ENCODE measurements around the gene SLC38A11. TPM values are rescaled to one million over a fixed set of nuclear protein-coding genes. Genes with fewer than 3 reads are reported as not detected.
A peak's percentile ranks its signal among the peaks of the same experiment; 100 is the strongest.

Gene SLC38A11
- total and polyA plus RNA-seq, 2 of the 13 experiments (the other 11 are each of a cell fraction or from before 2014, with no cell fraction given) = 14.0 to 14.3 TPM

- no peak for TF ChIP-seq CBX2 (IDR thresholded peaks at IDR 0.05; ENCODE audit: low read depth, low read length)
- TF ChIP-seq CBX2 (CRISPR knock-in tag; IDR thresholded peaks at IDR 0.05; ENCODE audit: low read depth) = no peak
- TF ChIP-seq ATF7-NPFF (CRISPR knock-in tag; IDR thresholded peaks at IDR 0.05; ENCODE audit: low read depth) = no peak
- peak; percentile 42; the same call in 1 of the 2 replicates for TF ChIP-seq NFIC (IDR thresholded peaks at IDR 0.05; ENCODE audit: low read length)
- no peak for TF ChIP-seq SRY (CRISPR knock-in tag; IDR thresholded peaks at IDR 0.05)
- no peak for TF ChIP-seq NFKB2 (CRISPR knock-in tag; IDR thresholded peaks at IDR 0.05; ENCODE audit: borderline replicate concordance)
- no peak for TF ChIP-seq LBX2 (CRISPR knock-in tag; IDR thresholded peaks at IDR 0.05; ENCODE audit: borderline replicate concordance)
- TF ChIP-seq ZNF574 (CRISPR knock-in tag; IDR thresholded peaks at IDR 0.05) = no peak
- TF ChIP-seq ATF1 (CRISPR knock-in tag; IDR thresholded peaks at IDR 0.05) = no peak
- TF ChIP-seq HDAC1 (CRISPR knock-in tag; IDR thresholded peaks at IDR 0.05) = peak; percentile 23; the same call in 1 of the 2 replicates
- no peak for TF ChIP-seq EED (CRISPR knock-in tag; IDR thresholded peaks at IDR 0.05)
- no peak for TF ChIP-seq AKNA (CRISPR knock-in tag; IDR thresholded peaks at IDR 0.05; ENCODE audit: borderline replicate concordance)
- peak; percentile 52; the same call in 1 of the 2 replicates for TF ChIP-seq RXRB (CRISPR knock-in tag; IDR thresholded peaks at IDR 0.05; ENCODE audit: borderline replicate concordance)
- no peak for TF ChIP-seq ZFYVE20 (CRISPR knock-in tag; IDR thresholded peaks at IDR 0.05; ENCODE audit: borderline replicate concordance, low read depth)
- TF ChIP-seq PAX8 (CRISPR knock-in tag; IDR thresholded peaks at IDR 0.05; ENCODE audit: borderline replicate concordance) = no peak
- TF ChIP-seq KLF9 (CRISPR knock-in tag; IDR thresholded peaks at IDR 0.05; ENCODE audit: low read depth) = no peak
- TF ChIP-seq STAT5B (CRISPR knock-in tag; IDR thresholded peaks at IDR 0.05) = no peak
- no peak for TF ChIP-seq AFF4 (CRISPR knock-in tag; IDR thresholded peaks at IDR 0.05)
- TF ChIP-seq ZNF326 (CRISPR knock-in tag; IDR thresholded peaks at IDR 0.05; ENCODE audit: borderline replicate concordance) = no peak
- TF ChIP-seq KAT2B (IDR thresholded peaks at IDR 0.05; ENCODE audit: borderline replicate concordance, low read depth, low read length) = no peak
Measured at GRCh38 chr2:164911832-164912231, 43.5 kb downstream of the SLC38A11 start (continued).

All from HepG2 (cell line).